LNCaP clone FGC (cell line): Measurements from ENCODE around the gene PROC.

Experiments
- DNase-seq: peaks from one replicate; pipeline ENCODE4 v3.0.0-alpha.2; 2011; ENCODE audit warnings: low read depth
- H3K4me3 ChIP-seq: 2 replicates; pipeline ENCODE4 v1.5.1; 2011; ENCODE audit warnings: mild to moderate bottlenecking, low read depth, low read length, control low read depth
- CTCF ChIP-seq: IDR thresholded peaks from 2 replicates; pipeline ENCODE4 v1.5.1; 2012; ENCODE audit warnings: mild to moderate bottlenecking; ENCODE audit not compliant: control insufficient read depth, insufficient read depth; ENCODE audit errors: extremely low read depth

Gene PROC

GRCh38 chr2:127404466-127405254 is 13.6 kb upstream of the PROC start:
- H3K4me3 ChIP-seq: no peak overlapping the region
- TF ChIP-seq CTCF: no peak
- DNase-seq: no peak

- TF ChIP-seq CTCF: no peak
- H3K4me3 ChIP-seq: no peak overlapping the region
- DNase-seq: no peak
Observed at GRCh38 chr2:127405255-127405610, 13.0 kb upstream of the PROC start.

GRCh38 chr2:127406454-127406853 is 11.8 kb upstream of the PROC start:
- no peak overlapping the region for H3K4me3 ChIP-seq
- no peak for TF ChIP-seq CTCF
- no peak for DNase-seq

- no peak for TF ChIP-seq CTCF
Observed at GRCh38 chr2:127407091-127407490, 11.1 kb upstream of the PROC start.

GRCh38 chr2:127407661-127408003 is 10.6 kb upstream of the PROC start:
- no peak for DNase-seq
- peak overlapping the region; percentile 31 for H3K4me3 ChIP-seq
- TF ChIP-seq CTCF: no peak

More at GRCh38 chr2:127407091-127407490, 11.1 kb upstream of the PROC start:
- no peak for DNase-seq
- no peak overlapping the region for H3K4me3 ChIP-seq

GRCh38 chr2:127408004-127408806 is 10.0 kb upstream of the PROC start:
- no peak for TF ChIP-seq CTCF
- peak overlapping the region; percentile 33 for H3K4me3 ChIP-seq
- DNase-seq: no peak
